NCI-H510A treated with DMSO at 0.1 percent for 48 hours (cell line): Measurements from ENCODE around the gene SH3RF3.

Experiments
- DNase-seq: peaks from one replicate; lab custom pipeline; 2025; lab: John Stamatoyannopoulos, UW

Gene SH3RF3

GRCh38 chr2:109118321-109118720 lies 10.7 kb upstream of the SH3RF3 start:
- no peak for DNase-seq

DNA sequence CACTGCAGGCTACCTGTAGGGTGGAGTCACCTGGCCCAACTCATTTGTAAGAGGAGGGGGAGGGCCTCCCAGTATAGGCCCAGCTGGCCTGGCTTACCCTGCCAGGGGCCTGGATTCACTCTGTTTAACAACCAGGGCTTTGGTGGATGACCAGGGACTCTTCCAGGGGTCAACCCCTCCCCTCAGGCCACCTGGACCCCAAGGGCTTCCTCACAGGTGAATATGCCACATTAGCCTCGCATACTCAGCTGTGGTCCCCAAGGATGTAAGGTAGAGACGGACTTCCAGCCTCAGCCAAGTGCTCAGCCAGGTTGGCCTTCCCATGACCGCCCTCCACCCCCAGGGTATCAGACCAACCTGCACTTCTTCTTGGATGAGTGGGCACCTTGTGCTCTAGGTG lies 8.8 kb upstream of the SH3RF3 start:
- DNase-seq: no peak

GRCh38 chr2:109120686-109121085 lies 8.3 kb upstream of the SH3RF3 start:
- DNase-seq: peak; percentile 15

- DNase-seq: no peak
Observed at GRCh38 chr2:109123586-109124201, 5.3 kb upstream of the SH3RF3 start.

DNA sequence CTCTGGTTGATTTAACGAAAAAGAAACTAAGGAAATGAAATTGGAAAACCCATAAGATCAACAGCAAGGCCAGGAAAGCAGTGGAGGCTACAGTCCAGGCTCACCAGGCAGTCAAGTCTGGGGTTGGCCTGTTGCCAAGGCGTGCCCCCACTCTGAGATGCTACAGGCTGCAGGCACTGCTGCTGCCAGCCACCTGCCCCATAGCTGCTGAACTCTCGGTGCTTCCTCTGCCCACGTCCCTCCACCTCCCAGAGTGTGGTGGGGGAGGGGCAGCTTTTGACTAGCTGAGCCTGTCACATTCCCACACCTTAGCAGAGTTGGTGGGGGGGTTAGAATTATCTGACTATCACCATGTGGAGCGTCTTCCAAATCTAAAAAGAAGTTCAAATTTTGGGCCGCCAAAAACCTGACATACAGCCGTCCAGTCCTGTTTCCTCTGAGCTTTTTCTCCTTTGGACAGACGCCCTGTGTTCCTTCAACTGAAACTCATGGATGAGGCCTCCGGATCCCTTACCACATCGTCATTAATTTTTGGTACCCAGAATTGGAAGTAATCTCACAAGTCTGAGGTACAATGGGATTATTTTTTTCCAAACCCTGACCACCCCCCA lies 3.9 kb upstream of the SH3RF3 start:
- peak; percentile 63 for DNase-seq

GRCh38 chr2:109125593-109126500 lies 3.2 kb upstream of the SH3RF3 start:
- no peak for DNase-seq

GRCh38 chr2:109126501-109126860 lies 2.5 kb upstream of the SH3RF3 start:
- no peak for DNase-seq

DNA sequence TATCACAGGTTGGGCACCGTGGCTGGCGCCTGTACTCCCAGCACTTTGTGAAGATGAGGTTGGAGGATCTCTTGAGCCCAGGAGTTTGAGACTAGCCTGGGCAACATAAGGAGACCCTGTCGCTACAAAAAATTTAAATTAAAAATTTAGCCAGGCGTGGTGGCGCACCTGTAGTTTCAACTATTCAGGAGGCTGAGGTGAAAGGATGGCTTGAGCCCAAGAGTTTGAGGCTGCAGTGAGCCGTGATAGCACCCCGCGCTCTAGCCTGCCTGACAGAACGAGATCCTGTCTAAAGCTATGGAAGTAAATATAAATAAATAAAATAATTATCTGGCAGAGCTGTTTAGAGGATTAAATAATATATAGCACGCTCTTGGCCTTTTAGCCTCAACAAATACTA lies 1.4 kb upstream of the SH3RF3 start:
- DNase-seq: no peak

- DNase-seq: peak; percentile 85
Observed at GRCh38 chr2:109128048-109128615, 873 bp upstream of the SH3RF3 start.

DNA sequence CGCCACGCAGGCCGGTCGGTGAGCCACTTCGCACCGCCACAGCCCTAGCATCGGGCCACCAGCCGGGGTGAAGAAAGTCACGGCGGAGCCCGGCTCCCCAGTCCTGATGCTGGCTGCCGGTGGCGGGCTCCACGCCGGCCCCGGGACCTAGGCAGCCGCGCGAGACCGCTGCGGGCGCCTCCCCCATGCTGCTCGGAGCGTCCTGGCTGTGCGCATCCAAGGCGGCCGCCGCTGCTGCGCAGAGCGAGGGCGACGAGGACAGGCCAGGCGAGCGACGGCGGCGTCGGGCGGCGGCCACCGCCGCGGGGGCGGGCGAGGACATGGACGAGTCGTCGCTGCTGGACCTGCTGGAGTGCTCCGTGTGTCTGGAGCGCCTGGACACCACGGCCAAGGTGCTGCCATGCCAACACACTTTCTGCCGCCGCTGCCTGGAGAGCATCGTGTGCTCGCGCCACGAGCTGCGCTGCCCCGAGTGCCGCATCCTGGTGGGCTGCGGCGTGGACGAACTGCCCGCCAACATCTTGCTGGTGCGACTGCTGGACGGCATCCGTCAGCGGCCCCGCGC lies 433 bp downstream of the SH3RF3 start:
- DNase-seq: no peak

DNA sequence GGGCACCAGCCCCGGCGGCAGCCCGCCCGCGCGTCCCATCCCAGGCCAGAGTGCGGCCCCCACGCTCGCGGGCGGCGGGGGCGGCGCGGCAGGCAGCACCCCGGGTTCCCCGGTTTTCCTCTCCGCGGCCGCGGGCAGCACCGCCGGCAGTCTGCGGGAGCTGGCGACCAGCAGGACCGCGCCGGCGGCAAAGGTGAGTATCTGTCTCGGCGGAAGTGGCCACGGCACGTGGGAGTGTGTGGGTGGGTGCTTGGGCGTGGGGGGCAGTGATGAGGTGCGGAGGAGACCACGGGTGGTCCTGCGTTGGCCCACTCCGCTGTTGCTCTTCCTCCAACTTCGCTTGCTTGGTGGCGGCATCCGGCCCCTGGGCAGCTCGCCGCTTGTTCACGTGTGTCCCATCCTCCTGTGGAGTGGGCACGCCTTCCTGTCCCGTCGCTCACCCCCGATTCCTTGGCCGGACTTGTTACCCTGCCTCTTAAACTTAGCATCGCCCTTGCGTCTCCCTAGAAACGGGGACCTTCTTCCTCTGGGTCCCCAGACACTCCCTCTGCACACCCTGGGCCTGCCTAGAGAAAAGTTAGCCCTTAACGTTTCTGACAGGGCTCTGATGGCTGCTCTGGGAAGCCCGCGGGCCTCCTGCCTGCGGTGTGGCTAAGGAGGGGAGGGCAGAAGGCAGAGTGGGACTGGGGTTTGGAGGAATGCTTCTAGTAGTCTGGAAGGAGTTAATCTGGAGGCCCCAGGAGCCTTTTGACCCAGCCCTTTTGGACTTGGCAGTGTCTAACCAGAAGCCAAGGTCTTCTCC lies 1.1 kb downstream of the SH3RF3 start:
- DNase-seq: no peak

- no peak for DNase-seq
Observed at GRCh38 chr2:109130723-109130995, 1.7 kb downstream of the SH3RF3 start.

GRCh38 chr2:109131777-109132176 lies 2.8 kb downstream of the SH3RF3 start:
- DNase-seq: no peak

- DNase-seq: no peak
Observed at GRCh38 chr2:109132626-109133025, 3.6 kb downstream of the SH3RF3 start.

GRCh38 chr2:109133746-109134145 lies 4.7 kb downstream of the SH3RF3 start:
- no peak for DNase-seq

DNA sequence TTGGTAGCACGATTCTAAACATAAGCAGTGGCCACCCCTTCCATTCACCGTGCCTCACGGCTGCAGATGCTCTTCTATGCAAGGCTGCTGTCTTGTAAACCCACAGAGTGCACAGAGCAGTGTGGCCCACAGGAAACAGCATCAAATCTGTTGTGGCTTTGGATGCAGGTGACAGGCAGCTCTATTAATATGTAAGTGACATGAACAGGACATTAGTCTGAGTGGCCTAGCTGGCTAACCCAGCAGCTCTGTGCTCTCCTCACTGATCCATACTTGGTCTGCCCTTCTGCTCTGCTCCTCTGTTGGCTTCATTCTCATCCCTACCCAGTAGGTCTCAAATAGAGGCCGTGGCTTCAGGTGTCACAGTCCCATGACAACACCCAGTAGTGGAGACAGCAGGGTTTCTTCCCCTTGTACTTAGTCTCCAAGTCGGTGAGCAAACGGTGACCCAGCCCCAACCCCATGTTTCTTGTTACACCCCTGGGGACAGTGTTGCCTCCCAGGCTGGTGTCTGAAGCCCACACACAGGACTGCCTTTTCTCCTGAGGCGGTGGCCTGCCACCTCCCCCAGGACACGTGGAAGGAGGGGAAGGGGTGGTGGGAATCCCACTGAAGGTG lies 5.8 kb downstream of the SH3RF3 start:
- DNase-seq: no peak

DNA sequence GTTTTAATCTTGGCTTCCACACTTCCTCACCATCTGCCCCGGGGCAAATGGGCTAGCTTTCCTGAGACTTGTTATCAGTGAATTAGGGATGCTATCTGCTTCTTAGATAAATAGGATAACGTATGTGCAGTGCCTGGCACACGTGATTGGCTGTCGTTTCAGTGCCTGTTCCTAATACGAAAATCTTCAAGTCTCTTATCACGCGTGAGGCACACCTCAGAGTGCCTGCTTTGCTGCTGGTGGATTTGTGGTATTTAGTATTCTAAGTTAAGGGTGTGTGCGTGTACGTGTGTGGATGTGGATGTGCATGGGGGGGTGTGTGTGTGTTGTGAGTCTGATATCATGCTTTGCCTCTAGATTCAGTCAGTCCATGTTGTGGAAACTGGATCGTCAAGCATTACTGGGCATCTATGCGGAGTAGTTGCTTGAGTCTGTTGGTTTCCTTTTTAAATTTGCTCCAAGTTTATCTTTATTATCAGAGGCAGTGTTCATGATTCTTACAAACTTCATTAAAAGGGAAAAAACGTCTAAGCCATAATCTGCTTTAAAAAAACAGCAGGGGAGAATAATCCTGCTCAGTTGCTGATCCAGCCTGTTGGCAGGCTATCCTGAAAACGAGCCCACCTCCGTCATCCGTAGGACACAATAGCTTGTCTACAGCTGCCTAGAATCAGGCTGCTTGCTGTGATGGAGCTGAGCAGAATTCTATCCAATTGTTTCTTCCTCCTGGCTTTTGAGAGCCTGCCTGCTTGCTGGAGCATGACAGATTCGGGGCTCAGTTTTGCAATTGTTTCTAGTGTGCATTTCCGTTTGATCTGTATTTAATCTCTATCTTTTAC lies 6.6 kb downstream of the SH3RF3 start:
- DNase-seq: peak; percentile 57

DNA sequence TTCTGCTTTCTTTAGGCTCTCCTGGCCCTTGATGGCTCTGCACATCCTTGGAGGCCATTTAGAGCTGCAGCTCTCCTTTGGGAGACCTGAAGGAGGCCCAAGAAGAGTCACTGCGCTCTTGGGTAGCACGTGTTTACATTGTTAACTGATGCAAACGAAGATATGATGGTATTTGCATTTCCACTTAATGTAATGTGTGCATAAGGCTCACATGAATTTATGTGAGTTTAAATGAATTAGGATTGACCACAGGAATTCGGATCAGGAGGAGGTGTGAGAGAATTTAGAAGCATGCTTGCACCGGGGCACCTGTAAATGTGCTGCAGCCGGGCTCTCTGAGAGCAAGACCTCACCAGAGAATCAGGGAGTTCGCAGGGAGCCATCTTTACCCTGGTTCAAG lies 7.5 kb downstream of the SH3RF3 start:
- no peak for DNase-seq

DNA sequence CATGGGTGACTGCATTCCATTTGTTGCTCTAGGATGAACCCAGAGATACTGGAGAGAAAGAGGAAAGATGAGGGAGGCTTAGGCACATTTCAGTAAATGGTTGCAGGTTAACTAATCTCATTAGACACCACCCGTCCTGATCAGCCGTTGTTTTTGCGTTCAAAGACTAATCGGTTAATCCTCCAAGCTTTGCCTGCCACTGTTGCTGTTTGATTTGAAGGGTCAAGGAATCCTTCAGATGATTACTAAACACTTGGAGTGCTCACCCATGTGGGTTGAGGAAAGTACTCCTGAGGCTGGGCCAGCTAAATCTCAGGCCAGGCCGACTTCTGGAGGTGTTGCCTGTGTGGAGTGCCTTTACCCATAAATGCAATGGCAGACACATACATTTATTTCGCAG lies 8.6 kb downstream of the SH3RF3 start:
- no peak for DNase-seq

DNA sequence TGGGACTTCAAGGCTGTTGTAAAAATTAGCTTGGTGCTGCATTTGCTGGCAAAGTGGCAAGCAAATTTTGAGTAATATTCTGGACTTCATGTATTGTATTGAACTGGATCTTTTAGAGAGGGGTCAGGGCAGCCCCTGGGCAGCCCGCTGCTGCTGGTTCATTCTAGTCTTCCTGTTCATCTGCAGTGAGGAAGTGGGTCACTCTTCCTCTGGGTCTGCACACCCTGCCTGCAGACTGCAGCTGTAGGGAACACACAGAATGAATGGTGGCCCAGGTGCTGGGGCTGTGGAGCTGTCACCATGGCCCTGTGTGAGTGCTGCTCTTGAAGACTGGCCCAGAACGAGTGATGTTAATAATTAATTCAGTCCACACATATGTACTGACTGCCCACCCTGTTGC lies 9.4 kb downstream of the SH3RF3 start:
- no peak for DNase-seq

- no peak for DNase-seq
Observed at GRCh38 chr2:109139002-109139401, 10.0 kb downstream of the SH3RF3 start.
